MM.1S (cell line): ENCODE data around the gene DPP8.
"Not testable (repeated sequence)": the region's sequence is repeated elsewhere in the genome, so short reads cannot be mapped to it uniquely, and the experiment has no call there.

ENCODE experiments used
- DNase-seq: peaks from one replicate; pipeline ENCODE4 v3.0.0-alpha.2; 2015
- H2AFZ ChIP-seq: fragments of 300-600 bp; sonication (generic); 2 replicates; pipeline ENCODE4 v1.6.0; 2016; ENCODE audit warnings: antibody characterized with exemption, low read length
- H3F3A ChIP-seq: fragments of 300-600 bp; sonication (generic); 2 replicates; pipeline ENCODE4 v1.6.1; 2016; ENCODE audit warnings: mild to moderate bottlenecking, antibody characterized with exemption, low read length, moderate library complexity, mixed read lengths; ENCODE audit not compliant: insufficient read depth
- H3K27ac ChIP-seq: fragments of 300-600 bp; sonication (generic); 2 replicates; pipeline ENCODE4 v1.5.1; 2016; ENCODE audit warnings: mild to moderate bottlenecking, low read length
- H3K27me3 ChIP-seq: fragments of 300-600 bp; sonication (generic); replicated peaks from 2 replicates; pipeline ENCODE4 v1.6.0; 2016; ENCODE audit warnings: low read length; ENCODE audit not compliant: insufficient read depth
- H3K36me3 ChIP-seq: fragments of 300-600 bp; sonication (generic); replicated peaks from 2 replicates; pipeline ENCODE4 v1.6.1; 2016; ENCODE audit warnings: mild to moderate bottlenecking, low read length, mixed read lengths; ENCODE audit not compliant: insufficient read depth
- H3K4me1 ChIP-seq: fragments of 300-600 bp; sonication (generic); 2 replicates; pipeline ENCODE4 v1.6.1; 2016; ENCODE audit warnings: low read length, mixed read lengths
- H3K4me2 ChIP-seq: fragments of 300-600 bp; sonication (generic); 2 replicates; pipeline ENCODE4 v1.6.0; 2016; ENCODE audit warnings: low read depth, low read length
- H3K4me3 ChIP-seq: fragments of 300-600 bp; sonication (generic); 2 replicates; pipeline ENCODE4 v1.5.1; 2016; ENCODE audit warnings: low read length, mixed read lengths
- H3K79me2 ChIP-seq: fragments of 300-600 bp; sonication (generic); 2 replicates; pipeline ENCODE4 v1.6.1; 2016; ENCODE audit warnings: mixed run types, low read length, mixed read lengths
- H3K9ac ChIP-seq: fragments of 300-600 bp; sonication (generic); 2 replicates; pipeline ENCODE4 v1.6.1; 2016; ENCODE audit warnings: low read length, mixed read lengths
- H3K9me2 ChIP-seq: fragments of 300-600 bp; sonication (generic); replicated peaks from 2 replicates; pipeline ENCODE4 v1.6.1; 2016; ENCODE audit warnings: mild to moderate bottlenecking, low read length, mixed read lengths; ENCODE audit not compliant: insufficient read depth
- H3K9me3 ChIP-seq: fragments of 300-600 bp; sonication (generic); replicated peaks from 2 replicates; pipeline ENCODE4 v1.6.1; 2016; ENCODE audit warnings: mild to moderate bottlenecking, low read length, mixed read lengths; ENCODE audit not compliant: insufficient read depth
- H4K20me1 ChIP-seq: fragments of 300-600 bp; sonication (generic); 2 replicates; pipeline ENCODE4 v1.6.1; 2016; ENCODE audit warnings: mild to moderate bottlenecking, low read length, moderate library complexity, mixed read lengths; ENCODE audit not compliant: insufficient read depth
- CTCF ChIP-seq: fragments of 300-600 bp; sonication (generic); IDR thresholded peaks from 2 replicates; pipeline ENCODE4 v1.5.1; 2016; ENCODE audit warnings: antibody characterized with exemption, low read length, mixed read lengths
- EZH2 ChIP-seq: fragments of 300-600 bp; sonication (generic); optimal IDR thresholded peaks from 2 replicates; pipeline ENCODE3; 2017; ENCODE audit warnings: low read depth, mild to moderate bottlenecking, antibody characterized with exemption, low read length, mixed read lengths
- EZH2phosphoT487 ChIP-seq: fragments of 300-600 bp; sonication (generic); IDR thresholded peaks from 2 replicates; pipeline ENCODE4 v1.6.1; 2018; ENCODE audit warnings: antibody characterized with exemption, low read length

Gene DPP8

DNA sequence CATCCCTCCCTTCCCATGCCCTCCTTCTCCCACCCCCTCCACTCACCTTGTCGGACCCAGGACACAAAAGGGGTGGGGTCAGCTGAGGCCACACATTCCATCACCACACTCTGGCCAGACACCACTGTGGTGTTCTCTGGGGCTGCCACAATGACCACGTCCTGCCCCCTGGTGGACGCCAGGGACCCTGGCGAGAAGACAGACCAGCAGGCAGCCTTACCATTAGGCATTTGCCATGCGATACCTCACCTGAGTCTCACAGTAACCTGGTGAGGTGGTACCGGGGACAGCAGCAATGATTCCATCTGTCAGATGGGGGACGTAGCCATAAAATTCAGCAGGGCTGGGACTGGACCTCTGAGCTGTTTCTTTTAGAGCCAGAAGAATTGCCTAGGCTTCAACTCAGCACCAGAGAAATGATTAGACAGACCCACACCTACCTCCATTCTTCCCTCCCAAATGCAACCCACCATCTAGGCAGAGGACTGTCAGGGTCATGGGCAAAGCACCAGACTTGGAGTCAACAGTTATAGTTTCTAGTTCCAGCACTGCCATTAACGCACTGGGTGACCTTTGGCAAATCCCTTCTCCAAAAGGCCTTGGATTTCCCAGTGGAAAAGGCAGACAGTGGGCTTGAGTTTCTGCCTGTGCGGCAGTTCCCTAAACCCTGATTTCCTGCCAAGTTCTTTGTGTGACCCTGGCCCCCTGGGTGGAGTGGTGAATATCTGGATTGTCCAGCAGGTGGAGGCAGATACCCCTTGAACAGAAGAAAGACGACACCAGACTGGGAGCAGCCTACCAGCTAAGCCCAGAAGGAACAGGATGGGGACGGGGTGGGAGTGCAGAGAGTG is 116.5 kb downstream of the DPP8 start:
- DNase-seq: peak; percentile 64
- Histone ChIP-seq H3K27ac (no peak overlapping the region), H3K27me3 (peaks cover 25% of the 10 kb centered on the region)

GRCh38 chr15:65399997-65400396 is 117.5 kb downstream of the DPP8 start:
- no peak overlapping the region for H3K4me3 ChIP-seq
- no peak overlapping the region for H3K9ac ChIP-seq
- TF ChIP-seq EZH2phosphoT487: no peak
- TF ChIP-seq EZH2: no peak
- TF ChIP-seq CTCF: no peak

More for the DNA sequence above, 116.5 kb downstream of the DPP8 start:
- no peak overlapping the region for H3K9ac ChIP-seq
- no peaks in the 10 kb centered on the region for H3K79me2 ChIP-seq
- H3F3A ChIP-seq: no peaks in the 10 kb centered on the region
- no peaks in the 10 kb centered on the region for H3K36me3 ChIP-seq
- no peaks in the 10 kb centered on the region for H3K9me2 ChIP-seq
- no peak overlapping the region for H3K4me2 ChIP-seq
- no peaks in the 10 kb centered on the region for H4K20me1 ChIP-seq
- H3K4me1 ChIP-seq: no peaks in the 10 kb centered on the region
- H3K9me3 ChIP-seq: no peaks in the 10 kb centered on the region
- no peak overlapping the region for H2AFZ ChIP-seq
- H3K4me3 ChIP-seq: no peak overlapping the region
- TF ChIP-seq EZH2: no peak
- TF ChIP-seq EZH2phosphoT487: no peak
- TF ChIP-seq CTCF: peak; percentile 84

DNA sequence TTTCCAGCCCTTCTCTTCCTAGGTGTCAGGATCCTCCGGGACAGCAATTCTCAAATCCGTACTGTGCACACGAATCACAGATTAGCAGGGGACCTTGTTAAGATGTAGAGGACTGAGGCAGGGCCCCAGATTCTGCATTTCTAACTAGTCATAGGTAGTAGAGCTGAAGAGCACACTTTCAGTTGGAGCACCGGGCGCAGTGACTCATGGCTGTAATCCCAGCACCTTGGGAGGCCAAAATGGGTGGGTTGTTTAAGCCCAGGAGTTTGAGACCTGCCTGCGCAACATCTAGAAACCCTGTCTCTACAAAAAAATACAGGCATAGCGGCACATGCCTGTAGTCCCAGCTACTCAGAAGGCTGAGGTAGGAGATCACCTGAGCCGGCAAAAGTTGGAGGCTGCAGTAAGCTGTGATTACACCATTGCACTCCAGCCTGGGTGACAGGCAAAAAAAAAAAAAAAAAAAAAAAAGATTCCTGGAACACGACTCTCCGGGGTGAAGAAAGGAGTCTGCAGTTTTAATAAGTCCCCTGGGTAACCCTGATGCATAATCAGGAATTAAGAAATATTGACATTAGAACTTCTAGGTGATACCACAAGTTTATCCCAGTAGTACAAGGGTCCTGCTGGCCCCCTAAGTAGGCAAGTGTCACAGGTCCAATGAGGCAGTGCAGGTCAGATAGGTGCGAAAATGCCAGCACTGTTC is 118.3 kb downstream of the DPP8 start:
- H3K27me3 ChIP-seq: peaks cover 40% of the 10 kb centered on the region
- H3K4me2 ChIP-seq: no peak overlapping the region
- H3K9ac ChIP-seq: no peak overlapping the region
- H2AFZ ChIP-seq: no peak overlapping the region
- TF ChIP-seq CTCF: no peak
- no peak for TF ChIP-seq EZH2phosphoT487
- no peak for TF ChIP-seq EZH2
- H3K4me3 ChIP-seq: no peak overlapping the region
- H3K36me3 ChIP-seq: no peaks in the 10 kb centered on the region
- H3K4me1 ChIP-seq: no peaks in the 10 kb centered on the region
- no peaks in the 10 kb centered on the region for H3K79me2 ChIP-seq
- no peaks in the 10 kb centered on the region for H3K9me3 ChIP-seq
- no peak overlapping the region for H3K27ac ChIP-seq
- H3K9me2 ChIP-seq: no peaks in the 10 kb centered on the region
- H4K20me1 ChIP-seq: no peaks in the 10 kb centered on the region
- no peak for DNase-seq
- H3F3A ChIP-seq: no peaks in the 10 kb centered on the region

More at GRCh38 chr15:65399997-65400396, 117.5 kb downstream of the DPP8 start:
- Histone ChIP-seq H3K9me2 (no peaks in the 10 kb centered on the region), H2AFZ (no peak overlapping the region), H3K27me3 (peaks cover 32% of the 10 kb centered on the region), H3F3A (no peaks in the 10 kb centered on the region), H3K4me1 (no peaks in the 10 kb centered on the region), H3K4me2 (no peak overlapping the region), H4K20me1 (no peaks in the 10 kb centered on the region), H3K79me2 (no peaks in the 10 kb centered on the region), H3K27ac (no peak overlapping the region), H3K36me3 (no peaks in the 10 kb centered on the region), H3K9me3 (no peaks in the 10 kb centered on the region)
- DNase-seq: no peak

DNA sequence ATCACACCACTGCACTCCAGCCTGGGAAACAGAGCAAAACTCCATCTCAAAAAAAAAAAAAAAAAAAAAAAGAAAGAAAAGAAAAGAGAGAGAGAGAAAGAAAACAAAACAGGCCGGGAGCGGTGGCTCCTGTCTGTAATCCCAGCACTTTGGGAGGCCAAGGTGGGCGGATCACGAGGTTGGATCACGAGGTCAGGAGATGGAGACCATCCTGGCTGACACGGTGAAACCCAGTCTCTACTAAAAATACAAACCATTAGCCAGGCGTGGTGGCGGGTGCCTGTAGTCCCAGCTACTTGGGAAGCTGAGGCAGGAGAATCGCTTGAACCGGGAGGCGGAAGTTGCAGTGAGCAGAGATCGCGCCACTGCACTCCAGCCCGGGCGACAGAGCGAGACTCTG is 119.0 kb downstream of the DPP8 start:
- not testable (repeated sequence) for H4K20me1 ChIP-seq, H2AFZ ChIP-seq, H3K4me1 ChIP-seq, H3K4me2 ChIP-seq, DNase-seq, H3K27ac ChIP-seq, H3K9me2 ChIP-seq, H3K4me3 ChIP-seq, H3F3A ChIP-seq, H3K9me3 ChIP-seq, H3K9ac ChIP-seq, H3K36me3 ChIP-seq, H3K79me2 ChIP-seq
- peaks cover 47% of the 10 kb centered on the region for H3K27me3 ChIP-seq
